HG03439 (cell line): Measurements from ENCODE around the gene LY9.
"Not testable (repeated sequence)": the region's sequence is repeated elsewhere in the genome, so short reads cannot be mapped to it uniquely, and the experiment has no call there.

ENCODE experiments used
- ATAC-seq: cut with Tn5 transposase; IDR thresholded peaks from one replicate; pipeline ENCODE4 v1.9.1; 2021; ENCODE audit warnings: mild to moderate bottlenecking, moderate library complexity; ENCODE audit not compliant: unreplicated experiment

The LY9 gene

GRCh38 chr1:160862203-160863060, 66.5 kb downstream of the LY9 start, which contains the start of gene CD244:
CD244 (minus strand) TSS chr1:160862887; CDS start chr1:160862677, 210 bp downstream.
- peak; percentile 59 for ATAC-seq

GRCh38 chr1:160863061-160863773, 67.2 kb downstream of the LY9 start:
- no peak for ATAC-seq

GRCh38 chr1:160863774-160864131, 67.8 kb downstream of the LY9 start:
- no peak for ATAC-seq

GRCh38 chr1:160864173-160864572, 68.2 kb downstream of the LY9 start:
- no peak for ATAC-seq

- ATAC-seq, result no peak
These were observed 69.4 kb downstream of the LY9 start for GRCh38 chr1:160865337-160865736.

- ATAC-seq, result no peak
These were observed 70.2 kb downstream of the LY9 start for GRCh38 chr1:160866001-160866694.

GRCh38 chr1:160866695-160867260, 70.8 kb downstream of the LY9 start:
- no peak for ATAC-seq

GRCh38 chr1:160867651-160868050, 71.7 kb downstream of the LY9 start:
- not testable (repeated sequence) for ATAC-seq

- ATAC-seq, result no peak
These were observed 72.2 kb downstream of the LY9 start for GRCh38 chr1:160868141-160868540.

GRCh38 chr1:160874935-160875334, 79.0 kb downstream of the LY9 start:
- no peak for ATAC-seq

GRCh38 chr1:160875591-160875990, 79.6 kb downstream of the LY9 start:
- ATAC-seq, result not testable (repeated sequence)

GRCh38 chr1:160876311-160876710, 80.3 kb downstream of the LY9 start:
- no peak for ATAC-seq

GRCh38 chr1:160877221-160877620, 81.2 kb downstream of the LY9 start:
- no peak for ATAC-seq
